Duodenal mucosa (tissue), 2 donors: ENCODE data around the gene LSG1.
A peak's percentile ranks its signal among the peaks of the same experiment; 100 is the strongest.

Experiments
- H3K27ac ChIP-seq: one replicate; pipeline ENCODE4 v1.7.0; 2013; ENCODE audit warnings: low read depth, low read length
- H3K27me3 ChIP-seq, 2 donors: one replicate each; pipeline ENCODE4 v1.7.0; 2013; ENCODE audit warnings: low read length in 2 of 2, control low read depth in 1 of 2; ENCODE audit not compliant: insufficient read depth in 2 of 2, control insufficient read depth in 1 of 2
- H3K36me3 ChIP-seq, 2 donors: one replicate each; pipeline ENCODE4 v1.7.0; 2013; ENCODE audit warnings: low read length in 2 of 2, control low read depth in 1 of 2; ENCODE audit not compliant: insufficient read depth in 2 of 2, control insufficient read depth in 1 of 2
- H3K4me1 ChIP-seq, 2 donors: one replicate each; pipeline ENCODE4 v1.7.0; 2013; ENCODE audit warnings: low read length in 2 of 2, control low read depth in 1 of 2; ENCODE audit not compliant: insufficient read depth in 2 of 2, control insufficient read depth in 1 of 2
- H3K4me3 ChIP-seq, 2 donors: one replicate each; pipeline ENCODE4 v1.7.0; 2013; ENCODE audit warnings: low read length in 2 of 2, low read depth in 1 of 2
- H3K9ac ChIP-seq, 2 donors: one replicate each; pipeline ENCODE4 v1.7.0; 2013; ENCODE audit warnings: low read length in 2 of 2, low read depth in 1 of 2
- H3K9me3 ChIP-seq, 2 donors: one replicate each; pipeline ENCODE4 v1.7.0; 2013; ENCODE audit warnings: low read length in 2 of 2, control low read depth in 1 of 2; ENCODE audit not compliant: control insufficient read depth in 1 of 2

Gene LSG1

GRCh38 chr3:194680888-194681615 is 9.1 kb upstream of the LSG1 start:
- H3K9me3 ChIP-seq, result no peaks in the 10 kb centered on the region
- no peak overlapping the region for H3K27ac ChIP-seq

GRCh38 chr3:194676471-194676870 is 4.5 kb upstream of the LSG1 start:
- H3K4me3 ChIP-seq, result no peak overlapping the region

More at GRCh38 chr3:194680888-194681615, 9.1 kb upstream of the LSG1 start:
- Histone ChIP-seq H3K9ac (no peak overlapping the region), H3K4me1 (peaks cover 15 to 19% of the 10 kb centered on the region in 2 donors), H3K36me3 (no peaks in the 10 kb centered on the region), H3K27me3 (peaks cover under 1 to 13% of the 10 kb centered on the region in 2 donors), H3K4me3 (no peak overlapping the region)

GRCh38 chr3:194675680-194676079 is 3.7 kb upstream of the LSG1 start:
- peaks cover 7 to 11% of the 10 kb centered on the region in 2 donors for H3K4me1 ChIP-seq
- no peaks in the 10 kb centered on the region for H3K9me3 ChIP-seq
- H3K9ac ChIP-seq, result no peak overlapping the region
- no peaks in the 10 kb centered on the region for H3K27me3 ChIP-seq
- no peak overlapping the region for H3K27ac ChIP-seq
- H3K4me3 ChIP-seq, result no peak overlapping the region
- H3K36me3 ChIP-seq, result no peaks in the 10 kb centered on the region

More at GRCh38 chr3:194676471-194676870, 4.5 kb upstream of the LSG1 start:
- Histone ChIP-seq H3K9me3 (no peaks in the 10 kb centered on the region), H3K9ac (no peak overlapping the region), H3K4me1 (peaks cover 0 to 4% of the 10 kb centered on the region in 2 donors), H3K27ac (no peak overlapping the region), H3K27me3 (no peaks in the 10 kb centered on the region), H3K36me3 (no peaks in the 10 kb centered on the region)

- no peak overlapping the region for H3K4me3 ChIP-seq
- H3K9ac ChIP-seq, result no peak overlapping the region
- H3K36me3 ChIP-seq, result no peaks in the 10 kb centered on the region
- peaks cover 9 to 12% of the 10 kb centered on the region in 2 donors for H3K4me1 ChIP-seq
- no peaks in the 10 kb centered on the region for H3K27me3 ChIP-seq
- H3K9me3 ChIP-seq, result no peaks in the 10 kb centered on the region
- no peak overlapping the region for H3K27ac ChIP-seq
These were observed 3.2 kb upstream of the LSG1 start for GRCh38 chr3:194675081-194675640.

- Histone ChIP-seq H3K9me3 (no peaks in the 10 kb centered on the region), H3K4me3 (no peak overlapping the region), H3K4me1 (peaks cover 9 to 12% of the 10 kb centered on the region in 2 donors), H3K27ac (no peak overlapping the region), H3K27me3 (no peaks in the 10 kb centered on the region), H3K9ac (no peak overlapping the region), H3K36me3 (peaks cover 0 to 12% of the 10 kb centered on the region in 2 donors)
These were observed 1.8 kb upstream of the LSG1 start for GRCh38 chr3:194673761-194674160.

- Histone ChIP-seq H3K36me3 (peaks cover 0 to 18% of the 10 kb centered on the region in 2 donors), H3K4me3 (peak overlapping the region; percentile 99 to 100), H3K9ac (peak overlapping the region; percentile 69 to 77), H3K9me3 (no peaks in the 10 kb centered on the region), H3K27ac (peak overlapping the region; percentile 86), H3K27me3 (no peaks in the 10 kb centered on the region), H3K4me1 (peaks cover 9 to 12% of the 10 kb centered on the region in 2 donors)
These were observed 885 bp upstream of the LSG1 start for GRCh38 chr3:194672876-194673275.

GRCh38 chr3:194671511-194671899 is 486 bp downstream of the LSG1 start:
- Histone ChIP-seq H3K27ac (peak overlapping the region; percentile 86), H3K9ac (peak overlapping the region; percentile 69 to 77), H3K4me1 (peaks cover 9 to 12% of the 10 kb centered on the region in 2 donors), H3K36me3 (peaks cover 3 to 21% of the 10 kb centered on the region in 2 donors), H3K27me3 (no peaks in the 10 kb centered on the region), H3K4me3 (peak overlapping the region; percentile 99 to 100), H3K9me3 (no peaks in the 10 kb centered on the region)

- no peak overlapping the region for H3K27ac ChIP-seq
- no peaks in the 10 kb centered on the region for H3K9me3 ChIP-seq
- H3K27me3 ChIP-seq, result no peaks in the 10 kb centered on the region
- H3K4me3 ChIP-seq, result no peak overlapping the region
- H3K9ac ChIP-seq, result no peak overlapping the region
- peaks cover 17 to 50% of the 10 kb centered on the region in 2 donors for H3K36me3 ChIP-seq
- H3K4me1 ChIP-seq, result peaks cover 8 to 9% of the 10 kb centered on the region in 2 donors
These were observed 4.6 kb downstream of the LSG1 start for GRCh38 chr3:194667363-194667762.

GRCh38 chr3:194664857-194665256 is 7.1 kb downstream of the LSG1 start:
- no peaks in the 10 kb centered on the region for H3K9me3 ChIP-seq
- no peak overlapping the region for H3K9ac ChIP-seq
- H3K4me3 ChIP-seq, result no peak overlapping the region
- H3K27me3 ChIP-seq, result no peaks in the 10 kb centered on the region
- no peak overlapping the region for H3K27ac ChIP-seq
- H3K4me1 ChIP-seq, result no peaks in the 10 kb centered on the region
- H3K36me3 ChIP-seq, result peaks cover 17 to 70% of the 10 kb centered on the region in 2 donors

- Histone ChIP-seq H3K9ac (no peak overlapping the region), H3K27ac (no peak overlapping the region), H3K27me3 (no peaks in the 10 kb centered on the region), H3K4me1 (no peaks in the 10 kb centered on the region), H3K9me3 (no peaks in the 10 kb centered on the region), H3K36me3 (peaks cover 22 to 79% of the 10 kb centered on the region in 2 donors), H3K4me3 (no peak overlapping the region)
These were observed 10.0 kb downstream of the LSG1 start for GRCh38 chr3:194661946-194662345.
